CD14-positive monocyte (primary cell): ENCODE measurements around the gene FBXO46. TPM values are rescaled to one million over a fixed set of nuclear protein-coding genes. Genes with fewer than 3 reads are reported as not detected.
A peak's percentile ranks its signal among the peaks of the same experiment; 100 is the strongest.

Experiments used
- DNase-seq, 3 donors: peaks; one replicate each; pipeline ENCODE4 v3.0.0-alpha.2; 2011 to 2022
- H2AFZ ChIP-seq: 2 replicates; pipeline ENCODE4 v1.6.0; 2012; ENCODE audit warnings: mild to moderate bottlenecking, low read depth, low read length, inconsistent platforms; ENCODE audit not compliant: insufficient read depth, poor library complexity, severe bottlenecking
- H3K27ac ChIP-seq, 2 donors: 1 replicate in 1 of 2; 2 replicates in 1 of 2; pipeline ENCODE4 v1.5.1; 2012 to 2013; ENCODE audit warnings: low read length in 2 of 2, control low read depth in 1 of 2, inconsistent platforms in 1 of 2, low read depth in 1 of 2, mild to moderate bottlenecking in 1 of 2
- H3K27me3 ChIP-seq, 2 donors: one replicate each; pipeline versions ENCODE4 v1.6.0 to v1.6.1; 2011 to 2013; ENCODE audit warnings: low read length in 2 of 2; ENCODE audit not compliant: control insufficient read depth in 2 of 2, insufficient read depth in 2 of 2
- H3K36me3 ChIP-seq, 2 donors: replicated peaks in 1 of 2; 1 replicate in 1 of 2; 2 replicates in 1 of 2; pipeline versions ENCODE4 v1.5.1 to v1.6.1; 2012 to 2013; ENCODE audit warnings: low read length in 2 of 2, control low read depth in 1 of 2, inconsistent platforms in 1 of 2, mild to moderate bottlenecking in 1 of 2; ENCODE audit not compliant: insufficient read depth in 2 of 2, control insufficient read depth in 1 of 2
- H3K4me1 ChIP-seq, 2 donors: 1 replicate in 1 of 2; 2 replicates in 1 of 2; pipeline versions ENCODE4 v1.5.1 to v1.6.1; 2012 to 2013; ENCODE audit warnings: low read length in 2 of 2, control low read depth in 1 of 2, inconsistent platforms in 1 of 2, mild to moderate bottlenecking in 1 of 2, moderate library complexity in 1 of 2; ENCODE audit not compliant: insufficient read depth in 2 of 2, control insufficient read depth in 1 of 2
- H3K4me2 ChIP-seq: replicated peaks from 2 replicates; pipeline ENCODE3; 2012; ENCODE audit warnings: low read length, moderate library complexity, mild to moderate bottlenecking; ENCODE audit not compliant: poor library complexity, severe bottlenecking; ENCODE audit errors: extremely low read depth
- H3K4me3 ChIP-seq, 3 experiments: fragments of 200-600 bp in 1 of 3; sonication (generic) in 1 of 3; replicated peaks in 1 of 3; 1 replicate in 2 of 3; 2 replicates in 1 of 3; pipeline ENCODE4 v1.5.1; 2011 to 2013; ENCODE audit warnings: low read length in 3 of 3, mild to moderate bottlenecking in 3 of 3, control low read depth in 2 of 3, low read depth in 2 of 3, inconsistent platforms in 1 of 3, moderate library complexity in 1 of 3
- H3K79me2 ChIP-seq: 2 replicates; pipeline ENCODE4 v1.6.0; 2012; ENCODE audit warnings: mild to moderate bottlenecking, control low read depth, inconsistent platforms, low read length, moderate library complexity; ENCODE audit not compliant: insufficient read depth
- H3K9ac ChIP-seq: 2 replicates; pipeline ENCODE4 v1.6.0; 2017; ENCODE audit warnings: low read length, mild to moderate bottlenecking; ENCODE audit not compliant: insufficient read depth, poor library complexity, severe bottlenecking
- H3K9me3 ChIP-seq, 2 donors: replicated peaks in 1 of 2; 1 replicate in 1 of 2; 2 replicates in 1 of 2; pipeline versions ENCODE4 v1.5.1 to v1.6.1; 2012 to 2013; ENCODE audit warnings: low read length in 2 of 2, control low read depth in 1 of 2; ENCODE audit not compliant: control insufficient read depth in 1 of 2, insufficient read depth in 1 of 2
- H4K20me1 ChIP-seq: 2 replicates; pipeline ENCODE4 v1.6.0; 2012; ENCODE audit warnings: mild to moderate bottlenecking, low read length, control low read depth, moderate library complexity; ENCODE audit not compliant: insufficient read depth
- H3K27ac Mint-ChIP-seq, 7 donors: one replicate each; pipeline ENCODE4 v1.8.0; 2020; ENCODE audit warnings: mild to moderate bottlenecking in 7 of 7, mixed read lengths in 7 of 7, moderate library complexity in 6 of 7, inconsistent platforms in 2 of 7
- H3K27me3 Mint-ChIP-seq, 3 donors: one replicate each; pipeline ENCODE4 v1.8.0; 2021 to 2022; ENCODE audit warnings: low read depth in 3 of 3, mild to moderate bottlenecking in 3 of 3, mixed read lengths in 3 of 3, moderate library complexity in 3 of 3, inconsistent platforms in 1 of 3
- H3K36me3 Mint-ChIP-seq, 2 donors: one replicate each; pipeline ENCODE4 v1.8.0; 2020; ENCODE audit warnings: mixed read lengths in 2 of 2, inconsistent platforms in 1 of 2, mild to moderate bottlenecking in 1 of 2
- H3K4me1 Mint-ChIP-seq: one replicate; pipeline ENCODE4 v1.8.0; 2020; ENCODE audit warnings: mild to moderate bottlenecking, mixed read lengths
- H3K4me3 Mint-ChIP-seq, 2 donors: one replicate each; pipeline ENCODE4 v1.8.0; 2020; ENCODE audit warnings: mild to moderate bottlenecking in 2 of 2, mixed read lengths in 2 of 2, moderate library complexity in 1 of 2
- H3K9me3 Mint-ChIP-seq, 7 donors: one replicate each; pipeline ENCODE4 v1.8.0; 2020 to 2022; ENCODE audit warnings: mixed read lengths in 7 of 7, mild to moderate bottlenecking in 6 of 7, moderate library complexity in 6 of 7, inconsistent platforms in 2 of 7
- WGBS: methylation state at CpG from one replicate; pipeline ENCODE4 v1.1.5; 2013; ENCODE audit warnings: missing lambda C conversion rate; ENCODE audit not compliant: insufficient coverage; 5-methylcytosine and 5-hydroxymethylcytosine counted together
- intact Hi-C, 2 donors: fragments of 100-400 bp; cut with micrococcal nuclease; formaldehyde crosslinking; loops; one replicate each; pipeline versions ENCODE4 v1.15.0 to v1.15.1; 2023
- polyA plus RNA-seq, 3 donors: library from polyadenylated mRNA; depleted of rRNA in 1 of 3; unstranded in 2 of 3; stranded (reverse) in 1 of 3; fragments of 300-500 nt in 2 of 3; fragments of >200 nt in 1 of 3; fragmentation: Illumina TruSeq in 2 of 3; gene quantifications; 1 replicate in 2 of 3; 2 replicates in 1 of 3; pipeline ENCODE4 v1.2.3, GENCODE V29; 2012 to 2021
- TF ChIP-seq, protein P1 (sequence below): fragments of 200-600 bp; IDR thresholded peaks from one replicate; pipeline ENCODE4 v1.8.0; 2022; ENCODE audit warnings: antibody characterized with exemption, mild to moderate bottlenecking

The FBXO46 gene
- polyA plus RNA-seq, 3 donors: 3.8 to 6.8 (median 5.5) TPM

- no peaks in the 10 kb centered on the region for H3K9me3 Mint-ChIP-seq
- H3K4me3 Mint-ChIP-seq: no peak overlapping the region
Observed at GRCh38 chr19:45701676-45702075, 29.0 kb downstream of the FBXO46 start.

GRCh38 chr19:45693106-45693788, 37.4 kb downstream of the FBXO46 start:
- H3K9me3 ChIP-seq: no peaks in the 10 kb centered on the region
- intact Hi-C loops: loop anchor here in 1 of 2 donors (1.0 to 2.0 kb wide), 3 partner anchors 24 to 50 kb away; partner anchors contain the start of gene FBXO46
- peaks cover 19% of the 10 kb centered on the region for H3K79me2 ChIP-seq
- H3K4me1 ChIP-seq: peaks cover 18 to 23% of the 10 kb centered on the region in 2 donors
- peaks cover 0 to 3% (median 0%) of the 10 kb centered on the region in 7 donors for H3K9me3 Mint-ChIP-seq
- peak overlapping the region; percentile 52 to 90 (median 79) for H3K4me3 ChIP-seq
- H4K20me1 ChIP-seq: no peaks in the 10 kb centered on the region
- TF ChIP-seq, protein P1, sequence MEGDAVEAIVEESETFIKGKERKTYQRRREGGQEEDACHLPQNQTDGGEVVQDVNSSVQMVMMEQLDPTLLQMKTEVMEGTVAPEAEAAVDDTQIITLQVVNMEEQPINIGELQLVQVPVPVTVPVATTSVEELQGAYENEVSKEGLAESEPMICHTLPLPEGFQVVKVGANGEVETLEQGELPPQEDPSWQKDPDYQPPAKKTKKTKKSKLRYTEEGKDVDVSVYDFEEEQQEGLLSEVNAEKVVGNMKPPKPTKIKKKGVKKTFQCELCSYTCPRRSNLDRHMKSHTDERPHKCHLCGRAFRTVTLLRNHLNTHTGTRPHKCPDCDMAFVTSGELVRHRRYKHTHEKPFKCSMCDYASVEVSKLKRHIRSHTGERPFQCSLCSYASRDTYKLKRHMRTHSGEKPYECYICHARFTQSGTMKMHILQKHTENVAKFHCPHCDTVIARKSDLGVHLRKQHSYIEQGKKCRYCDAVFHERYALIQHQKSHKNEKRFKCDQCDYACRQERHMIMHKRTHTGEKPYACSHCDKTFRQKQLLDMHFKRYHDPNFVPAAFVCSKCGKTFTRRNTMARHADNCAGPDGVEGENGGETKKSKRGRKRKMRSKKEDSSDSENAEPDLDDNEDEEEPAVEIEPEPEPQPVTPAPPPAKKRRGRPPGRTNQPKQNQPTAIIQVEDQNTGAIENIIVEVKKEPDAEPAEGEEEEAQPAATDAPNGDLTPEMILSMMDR: peak; percentile 93
- H3K9ac ChIP-seq: peak overlapping the region; percentile 98
- H3K27me3 Mint-ChIP-seq: peaks cover 0 to 6% (median 0%) of the 10 kb centered on the region in 3 donors
- H3K36me3 ChIP-seq: peaks cover 15 to 23% of the 10 kb centered on the region in 2 donors
- H3K27ac ChIP-seq: peak overlapping the region; percentile 87 to 97
- peaks cover 23% of the 10 kb centered on the region for H3K4me1 Mint-ChIP-seq
- WGBS: 1% methylated on average over 8 of the region's 22 CpGs
- peak; percentile 54 to 76 (median 67) for DNase-seq
- H3K27ac Mint-ChIP-seq: peak overlapping the region; percentile 97 to 100 (median 100)
- H3K4me2 ChIP-seq: peak overlapping the region; percentile 95
- peak overlapping the region; percentile 93 to 98 for H3K4me3 Mint-ChIP-seq
- no peaks in the 10 kb centered on the region for H3K27me3 ChIP-seq
- H2AFZ ChIP-seq: peak overlapping the region; percentile 79
- H3K36me3 Mint-ChIP-seq: peaks cover 30 to 42% of the 10 kb centered on the region in 2 donors

More at GRCh38 chr19:45701676-45702075, 29.0 kb downstream of the FBXO46 start:
- Histone ChIP-seq H3K9me3 (no peaks in the 10 kb centered on the region), H3K9ac (no peak overlapping the region), H4K20me1 (no peaks in the 10 kb centered on the region), H2AFZ (no peak overlapping the region), H3K4me2 (no peak overlapping the region), H3K36me3 (peaks cover 17 to 34% of the 10 kb centered on the region in 2 donors), H3K27ac (no peak overlapping the region), H3K79me2 (no peaks in the 10 kb centered on the region), H3K27me3 (no peaks in the 10 kb centered on the region), H3K4me1 (no peaks in the 10 kb centered on the region), H3K4me3 (no peak overlapping the region)
- DNase-seq: no peak
- no peaks in the 10 kb centered on the region for H3K4me1 Mint-ChIP-seq
- H3K36me3 Mint-ChIP-seq: peaks cover 22 to 43% of the 10 kb centered on the region in 2 donors
- intact Hi-C loops: no loop called here
- TF ChIP-seq, protein P1: no peak
- H3K27me3 Mint-ChIP-seq: peaks cover 0 to 2% (median under 1%) of the 10 kb centered on the region in 3 donors
- 12% methylated on average over 5 of the region's 7 CpGs for WGBS
- no peak overlapping the region for H3K27ac Mint-ChIP-seq
